Activated CD8-positive, alpha-beta memory T cell treated with anti-CD3 and anti-CD28 coated beads, Interleukin-2, amount 50 U/mL, for 48 hours (primary cell): ENCODE measurements around the gene C10orf67.
"Not testable (repeated sequence)": the region's sequence is repeated elsewhere in the genome, so short reads cannot be mapped to it uniquely, and the experiment has no call there.

Experiments used
- DNase-seq: peaks from one replicate; pipeline ENCODE4 v3.0.0-alpha.2; 2020

The C10orf67 gene

GRCh38 chr10:23344241-23344841 lies at the start of gene C10orf67:
C10orf67 (minus strand) TSS chr10:23344797; CDS start chr10:23344774, 23 bp downstream.
- no peak for DNase-seq

DNA sequence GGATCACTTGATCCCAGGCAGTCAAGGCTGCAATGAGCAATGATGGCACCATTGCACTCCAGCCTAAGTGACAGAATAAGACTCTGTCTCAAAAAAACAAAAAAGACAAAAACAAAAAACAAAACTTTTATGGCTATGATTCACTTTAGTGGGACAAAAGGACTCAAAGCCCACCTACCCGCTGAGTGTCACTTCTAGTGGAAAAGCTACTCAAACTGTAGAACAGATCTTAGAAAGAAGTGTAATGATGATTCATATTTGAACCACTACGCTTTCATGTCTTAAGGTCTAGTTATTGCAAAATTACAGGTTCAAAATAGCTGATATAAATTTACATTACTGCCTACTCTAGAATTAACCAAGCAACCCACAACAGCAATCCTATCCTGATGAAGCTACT lies 47.2 kb upstream of the C10orf67 start:
- no peak for DNase-seq

DNA sequence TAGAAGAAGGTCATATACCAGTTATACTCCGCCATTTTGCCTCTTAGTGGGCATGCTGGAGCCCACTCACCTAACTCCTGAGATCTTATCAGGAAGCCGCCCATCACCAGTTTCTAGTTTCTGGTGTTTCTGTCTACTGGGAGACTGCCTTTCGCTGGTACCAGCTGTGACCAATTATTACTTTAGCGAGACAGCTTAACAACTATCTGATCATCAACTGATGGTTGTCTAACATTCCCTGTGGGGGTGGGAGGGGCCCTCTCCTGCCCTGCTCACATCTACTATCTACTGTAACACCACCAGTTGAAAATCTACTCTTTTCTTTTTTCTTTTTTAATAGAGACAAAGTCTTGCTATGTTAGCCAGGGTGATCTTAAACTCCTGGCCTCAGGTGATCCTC lies 46.2 kb upstream of the C10orf67 start:
- DNase-seq, result no peak

- not testable (repeated sequence) for DNase-seq
Observed at GRCh38 chr10:23390408-23390807, 45.8 kb upstream of the C10orf67 start.

- not testable (repeated sequence) for DNase-seq
Observed at GRCh38 chr10:23387516-23387915, 42.9 kb upstream of the C10orf67 start.

DNA sequence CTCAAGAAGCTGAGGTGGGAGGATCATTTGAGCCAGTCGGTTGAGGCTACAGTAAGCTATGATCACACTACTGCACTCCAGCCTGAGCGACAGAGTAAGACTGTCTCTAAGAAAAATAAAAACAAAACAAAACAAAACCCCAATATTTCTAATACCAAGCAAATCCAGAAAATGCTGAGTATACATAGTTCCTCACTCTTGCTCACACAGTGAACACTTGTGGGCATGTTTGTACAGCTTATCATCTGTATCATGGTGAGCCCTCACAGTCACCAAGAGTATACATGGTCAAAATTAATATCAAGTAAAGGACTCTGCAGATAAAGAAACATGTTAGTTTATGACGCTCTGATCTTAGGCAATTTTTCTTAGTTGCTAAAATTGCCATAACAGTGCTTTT lies 41.5 kb upstream of the C10orf67 start:
- no peak for DNase-seq

GRCh38 chr10:23384364-23384763 lies 39.8 kb upstream of the C10orf67 start:
- DNase-seq, result no peak

- no peak for DNase-seq
Observed at GRCh38 chr10:23383637-23384036, 39.0 kb upstream of the C10orf67 start.

DNA sequence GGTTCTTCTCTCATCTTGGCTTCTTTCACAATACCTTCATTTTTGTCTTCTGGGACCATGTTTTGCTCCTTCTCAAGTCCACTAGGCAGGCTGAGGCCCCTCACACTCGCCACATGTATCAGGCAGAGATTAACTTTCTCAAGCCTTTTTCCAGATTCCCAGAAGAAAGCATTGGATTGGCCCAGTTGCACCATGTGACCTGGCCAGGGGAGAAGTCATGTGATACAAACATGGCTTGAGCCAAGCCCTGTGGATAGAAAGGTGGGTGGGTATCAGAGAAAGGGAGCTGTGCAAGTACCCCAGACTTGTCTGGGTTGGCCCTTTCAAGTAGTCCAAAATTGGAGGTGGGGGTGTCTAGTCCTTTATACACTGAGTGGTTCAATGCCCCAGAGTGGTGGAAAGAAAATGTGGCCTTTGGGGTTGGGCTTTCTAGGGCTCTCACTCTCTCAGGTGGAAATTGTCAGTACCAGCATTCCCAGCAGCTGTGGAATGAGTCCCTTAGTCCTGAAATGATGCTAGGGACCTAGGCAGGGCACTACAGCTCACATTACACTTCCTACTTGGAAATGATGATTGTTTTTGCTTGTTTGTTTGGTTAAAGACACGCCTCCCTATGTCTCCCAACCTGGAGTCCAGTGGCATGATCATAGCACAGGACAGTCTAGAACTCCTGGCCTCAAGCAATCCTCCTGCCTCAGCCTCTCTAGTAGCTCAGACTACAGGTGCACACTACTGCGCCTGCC lies 36.9 kb upstream of the C10orf67 start:
- no peak for DNase-seq

DNA sequence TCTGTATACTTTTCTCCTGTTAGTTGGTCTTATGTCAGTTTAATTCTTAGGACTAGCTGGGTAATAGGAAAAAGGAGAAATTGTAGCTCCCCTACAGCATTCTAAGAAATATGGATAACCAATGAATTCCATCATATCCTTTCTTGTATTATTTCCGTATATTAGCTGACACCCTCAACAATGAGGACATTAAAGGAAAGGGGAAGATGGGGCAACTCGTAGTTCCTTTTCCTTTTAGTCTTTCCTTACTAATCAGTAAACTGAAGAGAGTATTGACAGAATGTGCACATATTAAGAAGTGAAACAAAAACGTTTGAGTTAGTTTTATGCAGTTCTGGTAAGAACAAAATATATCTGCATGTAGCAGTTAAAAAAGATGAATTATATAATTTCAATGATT lies 35.1 kb upstream of the C10orf67 start:
- DNase-seq, result no peak

- no peak for DNase-seq
Observed at GRCh38 chr10:23376229-23376655, 31.6 kb upstream of the C10orf67 start.

- no peak for DNase-seq
Observed at GRCh38 chr10:23375366-23375765, 30.8 kb upstream of the C10orf67 start.

GRCh38 chr10:23373156-23373555 lies 28.6 kb upstream of the C10orf67 start:
- DNase-seq, result no peak

DNA sequence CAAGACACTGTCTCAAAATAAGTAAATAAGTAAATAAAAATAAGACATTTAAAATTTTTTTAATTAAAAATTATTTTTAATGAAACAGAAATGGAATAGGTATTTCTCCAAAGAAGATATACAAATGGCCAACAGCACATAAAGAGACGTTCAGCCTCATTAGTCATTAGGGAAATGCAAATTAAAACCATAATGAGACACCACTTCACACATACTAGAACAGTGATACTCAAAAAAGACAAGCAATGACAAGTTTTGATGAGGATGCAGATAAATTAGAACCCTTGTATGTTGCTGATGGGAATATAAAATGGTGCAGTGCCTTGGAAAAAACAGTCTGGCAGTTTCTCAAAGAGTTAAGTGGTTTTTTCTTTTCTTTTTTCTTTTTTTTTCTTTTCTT lies 26.5 kb upstream of the C10orf67 start:
- no peak for DNase-seq

- no peak for DNase-seq
Observed at GRCh38 chr10:23370106-23370505, 25.5 kb upstream of the C10orf67 start.

- DNase-seq, result no peak
Observed at GRCh38 chr10:23368816-23369640, 24.4 kb upstream of the C10orf67 start.

DNA sequence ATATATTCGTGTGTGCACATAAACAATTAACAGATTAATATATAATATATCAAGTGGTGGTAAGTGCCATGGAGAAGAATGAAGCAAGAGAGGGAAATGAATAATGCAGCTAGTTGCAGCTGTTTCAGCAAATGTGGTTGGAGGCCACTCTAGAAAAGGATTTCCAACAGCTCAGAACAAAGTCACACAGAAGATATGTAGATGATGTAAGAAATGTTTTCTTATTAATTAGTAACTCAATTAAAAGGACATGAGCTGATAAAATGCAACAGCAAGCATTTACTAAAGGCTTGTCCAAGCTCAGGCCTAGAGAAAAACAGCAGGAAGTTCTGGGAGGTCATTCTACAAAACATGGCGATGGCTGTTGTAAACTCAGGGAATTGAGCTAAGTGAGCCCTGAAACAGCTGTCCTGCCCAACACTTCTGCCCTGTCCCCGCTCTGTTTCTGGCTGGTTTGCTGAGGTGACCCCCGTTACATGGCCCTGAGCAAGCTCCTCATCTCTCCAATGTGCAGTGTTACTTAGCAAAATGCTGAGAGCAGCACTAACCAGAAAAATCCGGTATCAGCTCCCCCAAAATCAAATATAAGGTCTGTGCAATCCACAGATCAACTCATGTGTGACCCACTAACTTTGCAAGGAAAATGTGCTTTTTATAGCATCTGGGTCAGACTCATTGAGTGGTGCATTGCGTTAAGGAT lies 23.4 kb upstream of the C10orf67 start:
- DNase-seq, result no peak

DNA sequence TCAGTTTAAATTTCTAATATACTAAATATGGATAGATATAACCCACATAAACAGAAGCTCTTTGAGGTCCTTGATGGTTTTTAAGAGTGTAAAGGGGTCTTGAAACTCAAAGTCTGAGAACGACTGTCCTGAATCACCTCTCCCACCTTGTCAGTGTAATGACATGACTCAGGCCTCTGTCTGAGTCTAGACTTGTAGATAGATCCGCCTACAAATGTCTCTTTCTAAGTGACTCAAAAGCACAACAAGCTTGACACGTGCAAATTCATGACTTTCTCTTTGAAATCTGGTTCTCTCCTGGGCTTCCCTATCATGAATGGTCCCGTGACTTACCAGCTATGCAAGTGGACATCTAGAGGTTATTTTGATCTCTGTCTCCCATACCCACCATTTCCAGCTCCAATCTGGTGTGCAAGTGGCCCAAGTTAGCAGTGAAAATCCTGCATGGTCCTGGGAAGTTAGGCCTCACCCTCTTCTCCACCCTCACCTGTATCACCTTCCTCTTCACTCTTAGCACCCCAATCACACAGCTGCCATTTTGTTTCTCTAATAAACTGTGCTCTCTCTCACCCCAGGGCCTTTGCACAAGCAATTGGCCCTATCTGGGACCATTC lies 20.9 kb upstream of the C10orf67 start:
- DNase-seq, result not testable (repeated sequence)

GRCh38 chr10:23364378-23364777 lies 19.8 kb upstream of the C10orf67 start:
- DNase-seq, result no peak

DNA sequence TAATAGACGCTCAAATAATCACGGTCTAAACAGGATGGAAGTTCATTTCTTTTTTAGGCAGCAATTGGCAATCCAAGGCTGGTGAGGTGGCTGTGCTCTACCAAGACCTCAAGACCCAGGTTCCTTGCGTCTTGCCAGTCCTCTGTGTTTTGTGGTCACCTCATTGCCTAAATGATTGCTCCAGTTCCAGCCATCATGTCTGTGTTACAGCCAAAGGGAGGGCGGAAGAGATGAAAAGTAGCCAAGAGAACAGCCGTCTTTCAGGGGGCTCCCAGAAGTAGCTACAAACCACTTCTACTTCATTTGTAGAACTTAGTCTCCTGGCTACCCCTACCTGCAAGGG lies 19.2 kb upstream of the C10orf67 start:
- DNase-seq, result no peak

- no peak for DNase-seq
Observed at GRCh38 chr10:23362879-23363792, 18.5 kb upstream of the C10orf67 start.
